ENCODE data around the gene MAP4K3. TPM values are rescaled to one million over a fixed set of nuclear protein-coding genes. Genes with fewer than 3 reads are reported as not detected.

The MAP4K3 gene
- total RNA-seq, 1 experiment from 2014 or later: 21.4 TPM

- TF ChIP-seq RAD21 (IDR thresholded peaks at IDR 0.05; ENCODE audit: low read depth) (no peak), SP1 (IDR thresholded peaks at IDR 0.05; ENCODE audit: low read depth) (no peak)
Observed at GRCh38 chr2:39301352-39301751, 135.7 kb downstream of the MAP4K3 start (continued).

- ATAC-seq (no peak), DNase-seq (ENCODE audit: low read depth, low spot score) (no peak)
- Histone ChIP-seq H3K4me1 (ENCODE audit: control insufficient read depth in 1 of 2, insufficient read depth in 2 of 2, low read length in 2 of 2) (no peaks in the 10 kb centered on the region), H3K27ac (ENCODE audit: low read depth, low read length) (no peak overlapping the region), H3K9ac (ENCODE audit: low read length) (no peak overlapping the region), H3K9me2 (ENCODE audit: insufficient read depth) (no peaks in the 10 kb centered on the region), H3K27me3 (ENCODE audit: insufficient read depth, low read length) (no peaks in the 10 kb centered on the region), H3K79me2 (ENCODE audit: insufficient read depth, low read length) (no peaks in the 10 kb centered on the region), H3K4me3 (replicated peaks in 1 of 2; ENCODE audit: low read depth in 1 of 2, low read length in 2 of 2) (no peak overlapping the region), H4K20me1 (ENCODE audit: insufficient read depth) (no peaks in the 10 kb centered on the region), H3K4me2 (ENCODE audit: low read length) (no peak overlapping the region), H3K9me3 (ENCODE audit: control insufficient read depth in 1 of 2, insufficient read depth in 1 of 2, low read depth in 1 of 2, low read length in 2 of 2) (no peaks in the 10 kb centered on the region), H2AFZ (ENCODE audit: low read depth, low read length, poor library complexity, severe bottlenecking) (no peak overlapping the region), H3K36me3 (ENCODE audit: control insufficient read depth in 1 of 2, insufficient read depth in 2 of 2, low read length in 2 of 2) (no peaks in the 10 kb centered on the region)
- ChIA-PET POLR2A (no interaction called here), RAD21 (ENCODE audit: low non-redundant PET in 1 of 2, low total read pairs in 2 of 2, uncharacterized antibody in 2 of 2, unreplicated experiment in 2 of 2) (no interaction called here), CTCF (no interaction called here)
- no TSS peak for BruUV-seq (replicated peaks)
- intact Hi-C loops (cut with micrococcal nuclease): no loop called here
- TF ChIP-seq POLR2A (IDR thresholded peaks at IDR 0.05; ENCODE audit: borderline replicate concordance, extremely low read depth, insufficient read depth, insufficient read length) (no peak), YY1 (IDR thresholded peaks at IDR 0.05; ENCODE audit: extremely low read depth, insufficient replicate concordance, low read depth, low read length) (no peak), CTCF (IDR thresholded peaks at IDR 0.05 in 2 of 3, conservative IDR thresholded peaks at IDR 0.05 in 1 of 3; ENCODE audit: borderline replicate concordance in 1 of 3, insufficient read depth in 1 of 3, low read depth in 2 of 3, low read length in 2 of 3) (no peak)
Observed at GRCh38 chr2:39300044-39300978, 136.8 kb downstream of the MAP4K3 start.
